CD14-positive monocyte (primary cell): ENCODE measurements around the gene DPP10. TPM values are rescaled to one million over a fixed set of nuclear protein-coding genes. Genes with fewer than 3 reads are reported as not detected.

Experiments
- DNase-seq, 3 donors: peaks; one replicate each; pipeline ENCODE4 v3.0.0-alpha.2; 2011 to 2022
- H2AFZ ChIP-seq: 2 replicates; pipeline ENCODE4 v1.6.0; 2012; ENCODE audit warnings: mild to moderate bottlenecking, low read depth, low read length, inconsistent platforms; ENCODE audit not compliant: insufficient read depth, poor library complexity, severe bottlenecking
- H3K27ac ChIP-seq, 2 donors: 1 replicate in 1 of 2; 2 replicates in 1 of 2; pipeline ENCODE4 v1.5.1; 2012 to 2013; ENCODE audit warnings: low read length in 2 of 2, control low read depth in 1 of 2, inconsistent platforms in 1 of 2, low read depth in 1 of 2, mild to moderate bottlenecking in 1 of 2
- H3K27me3 ChIP-seq, 2 donors: one replicate each; pipeline versions ENCODE4 v1.6.0 to v1.6.1; 2011 to 2013; ENCODE audit warnings: low read length in 2 of 2; ENCODE audit not compliant: control insufficient read depth in 2 of 2, insufficient read depth in 2 of 2
- H3K36me3 ChIP-seq, 2 donors: replicated peaks in 1 of 2; 1 replicate in 1 of 2; 2 replicates in 1 of 2; pipeline versions ENCODE4 v1.5.1 to v1.6.1; 2012 to 2013; ENCODE audit warnings: low read length in 2 of 2, control low read depth in 1 of 2, inconsistent platforms in 1 of 2, mild to moderate bottlenecking in 1 of 2; ENCODE audit not compliant: insufficient read depth in 2 of 2, control insufficient read depth in 1 of 2
- H3K4me1 ChIP-seq, 2 donors: 1 replicate in 1 of 2; 2 replicates in 1 of 2; pipeline versions ENCODE4 v1.5.1 to v1.6.1; 2012 to 2013; ENCODE audit warnings: low read length in 2 of 2, control low read depth in 1 of 2, inconsistent platforms in 1 of 2, mild to moderate bottlenecking in 1 of 2, moderate library complexity in 1 of 2; ENCODE audit not compliant: insufficient read depth in 2 of 2, control insufficient read depth in 1 of 2
- H3K4me2 ChIP-seq: replicated peaks from 2 replicates; pipeline ENCODE3; 2012; ENCODE audit warnings: low read length, moderate library complexity, mild to moderate bottlenecking; ENCODE audit not compliant: poor library complexity, severe bottlenecking; ENCODE audit errors: extremely low read depth
- H3K4me3 ChIP-seq, 3 experiments: fragments of 200-600 bp in 1 of 3; sonication (generic) in 1 of 3; replicated peaks in 1 of 3; 1 replicate in 2 of 3; 2 replicates in 1 of 3; pipeline ENCODE4 v1.5.1; 2011 to 2013; ENCODE audit warnings: low read length in 3 of 3, mild to moderate bottlenecking in 3 of 3, control low read depth in 2 of 3, low read depth in 2 of 3, inconsistent platforms in 1 of 3, moderate library complexity in 1 of 3
- H3K79me2 ChIP-seq: 2 replicates; pipeline ENCODE4 v1.6.0; 2012; ENCODE audit warnings: mild to moderate bottlenecking, control low read depth, inconsistent platforms, low read length, moderate library complexity; ENCODE audit not compliant: insufficient read depth
- H3K9ac ChIP-seq: 2 replicates; pipeline ENCODE4 v1.6.0; 2017; ENCODE audit warnings: low read length, mild to moderate bottlenecking; ENCODE audit not compliant: insufficient read depth, poor library complexity, severe bottlenecking
- H3K9me3 ChIP-seq, 2 donors: replicated peaks in 1 of 2; 1 replicate in 1 of 2; 2 replicates in 1 of 2; pipeline versions ENCODE4 v1.5.1 to v1.6.1; 2012 to 2013; ENCODE audit warnings: low read length in 2 of 2, control low read depth in 1 of 2; ENCODE audit not compliant: control insufficient read depth in 1 of 2, insufficient read depth in 1 of 2
- H4K20me1 ChIP-seq: 2 replicates; pipeline ENCODE4 v1.6.0; 2012; ENCODE audit warnings: mild to moderate bottlenecking, low read length, control low read depth, moderate library complexity; ENCODE audit not compliant: insufficient read depth
- H3K27ac Mint-ChIP-seq, 7 donors: one replicate each; pipeline ENCODE4 v1.8.0; 2020; ENCODE audit warnings: mild to moderate bottlenecking in 7 of 7, mixed read lengths in 7 of 7, moderate library complexity in 6 of 7, inconsistent platforms in 2 of 7
- H3K27me3 Mint-ChIP-seq, 3 donors: one replicate each; pipeline ENCODE4 v1.8.0; 2021 to 2022; ENCODE audit warnings: low read depth in 3 of 3, mild to moderate bottlenecking in 3 of 3, mixed read lengths in 3 of 3, moderate library complexity in 3 of 3, inconsistent platforms in 1 of 3
- H3K36me3 Mint-ChIP-seq, 2 donors: one replicate each; pipeline ENCODE4 v1.8.0; 2020; ENCODE audit warnings: mixed read lengths in 2 of 2, inconsistent platforms in 1 of 2, mild to moderate bottlenecking in 1 of 2
- H3K4me1 Mint-ChIP-seq: one replicate; pipeline ENCODE4 v1.8.0; 2020; ENCODE audit warnings: mild to moderate bottlenecking, mixed read lengths
- H3K4me3 Mint-ChIP-seq, 2 donors: one replicate each; pipeline ENCODE4 v1.8.0; 2020; ENCODE audit warnings: mild to moderate bottlenecking in 2 of 2, mixed read lengths in 2 of 2, moderate library complexity in 1 of 2
- H3K9me3 Mint-ChIP-seq, 7 donors: one replicate each; pipeline ENCODE4 v1.8.0; 2020 to 2022; ENCODE audit warnings: mixed read lengths in 7 of 7, mild to moderate bottlenecking in 6 of 7, moderate library complexity in 6 of 7, inconsistent platforms in 2 of 7
- WGBS: methylation state at CpG from one replicate; pipeline ENCODE4 v1.1.5; 2013; ENCODE audit warnings: missing lambda C conversion rate; ENCODE audit not compliant: insufficient coverage; 5-methylcytosine and 5-hydroxymethylcytosine counted together
- intact Hi-C, 2 donors: fragments of 100-400 bp; cut with micrococcal nuclease; formaldehyde crosslinking; loops; one replicate each; pipeline versions ENCODE4 v1.15.0 to v1.15.1; 2023
- polyA plus RNA-seq, 3 donors: library from polyadenylated mRNA; depleted of rRNA in 1 of 3; unstranded in 2 of 3; stranded (reverse) in 1 of 3; fragments of 300-500 nt in 2 of 3; fragments of >200 nt in 1 of 3; fragmentation: Illumina TruSeq in 2 of 3; gene quantifications; 1 replicate in 2 of 3; 2 replicates in 1 of 3; pipeline ENCODE4 v1.2.3, GENCODE V29; 2012 to 2021
- TF ChIP-seq, protein P1 (sequence below): fragments of 200-600 bp; IDR thresholded peaks from one replicate; pipeline ENCODE4 v1.8.0; 2022; ENCODE audit warnings: antibody characterized with exemption, mild to moderate bottlenecking

Gene DPP10
- polyA plus RNA-seq, 3 donors, result not detected

DNA sequence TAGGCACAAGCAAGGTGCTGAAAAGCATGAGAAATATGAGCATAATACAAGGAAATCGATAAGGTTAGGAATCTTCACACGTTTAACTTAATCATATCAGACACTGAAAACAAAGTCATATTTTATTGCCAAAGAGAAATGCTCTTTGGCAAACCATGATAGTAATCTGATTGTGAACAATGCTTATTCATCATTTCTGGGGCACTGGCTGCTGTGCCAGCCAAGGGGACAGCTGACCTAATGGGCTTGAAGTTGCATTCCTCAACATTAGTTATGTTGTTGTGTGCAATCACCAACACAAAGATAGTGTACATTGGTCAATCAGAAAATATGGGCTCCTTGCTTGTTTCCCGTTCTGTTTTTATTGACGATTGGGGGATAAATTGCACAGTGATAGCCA is 83.5 kb downstream of the DPP10 start:
- intact Hi-C loops, result no loop called here
- no peaks in the 10 kb centered on the region for H3K36me3 ChIP-seq
- DNase-seq, result no peak
- no peaks in the 10 kb centered on the region for H3K9me3 ChIP-seq
- no CpG with 5 or more reads among the region's 4 CpGs for WGBS
- no peaks in the 10 kb centered on the region for H3K79me2 ChIP-seq
- H3K27me3 Mint-ChIP-seq, result peaks cover 0 to 3% (median 1%) of the 10 kb centered on the region in 3 donors
- peaks cover 0 to 6% (median 2%) of the 10 kb centered on the region in 7 donors for H3K9me3 Mint-ChIP-seq
- H3K9ac ChIP-seq, result no peak overlapping the region
- H3K4me1 Mint-ChIP-seq, result no peaks in the 10 kb centered on the region
- no peak overlapping the region for H3K27ac Mint-ChIP-seq
- no peak overlapping the region for H3K27ac ChIP-seq
- TF ChIP-seq, protein P1, sequence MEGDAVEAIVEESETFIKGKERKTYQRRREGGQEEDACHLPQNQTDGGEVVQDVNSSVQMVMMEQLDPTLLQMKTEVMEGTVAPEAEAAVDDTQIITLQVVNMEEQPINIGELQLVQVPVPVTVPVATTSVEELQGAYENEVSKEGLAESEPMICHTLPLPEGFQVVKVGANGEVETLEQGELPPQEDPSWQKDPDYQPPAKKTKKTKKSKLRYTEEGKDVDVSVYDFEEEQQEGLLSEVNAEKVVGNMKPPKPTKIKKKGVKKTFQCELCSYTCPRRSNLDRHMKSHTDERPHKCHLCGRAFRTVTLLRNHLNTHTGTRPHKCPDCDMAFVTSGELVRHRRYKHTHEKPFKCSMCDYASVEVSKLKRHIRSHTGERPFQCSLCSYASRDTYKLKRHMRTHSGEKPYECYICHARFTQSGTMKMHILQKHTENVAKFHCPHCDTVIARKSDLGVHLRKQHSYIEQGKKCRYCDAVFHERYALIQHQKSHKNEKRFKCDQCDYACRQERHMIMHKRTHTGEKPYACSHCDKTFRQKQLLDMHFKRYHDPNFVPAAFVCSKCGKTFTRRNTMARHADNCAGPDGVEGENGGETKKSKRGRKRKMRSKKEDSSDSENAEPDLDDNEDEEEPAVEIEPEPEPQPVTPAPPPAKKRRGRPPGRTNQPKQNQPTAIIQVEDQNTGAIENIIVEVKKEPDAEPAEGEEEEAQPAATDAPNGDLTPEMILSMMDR, result no peak
- no peaks in the 10 kb centered on the region for H3K27me3 ChIP-seq
- H3K4me3 ChIP-seq, result no peak overlapping the region
- H3K4me1 ChIP-seq, result no peaks in the 10 kb centered on the region
- H3K36me3 Mint-ChIP-seq, result no peaks in the 10 kb centered on the region
- no peak overlapping the region for H3K4me3 Mint-ChIP-seq
- no peaks in the 10 kb centered on the region for H4K20me1 ChIP-seq
- H2AFZ ChIP-seq, result no peak overlapping the region
- no peak overlapping the region for H3K4me2 ChIP-seq

DNA sequence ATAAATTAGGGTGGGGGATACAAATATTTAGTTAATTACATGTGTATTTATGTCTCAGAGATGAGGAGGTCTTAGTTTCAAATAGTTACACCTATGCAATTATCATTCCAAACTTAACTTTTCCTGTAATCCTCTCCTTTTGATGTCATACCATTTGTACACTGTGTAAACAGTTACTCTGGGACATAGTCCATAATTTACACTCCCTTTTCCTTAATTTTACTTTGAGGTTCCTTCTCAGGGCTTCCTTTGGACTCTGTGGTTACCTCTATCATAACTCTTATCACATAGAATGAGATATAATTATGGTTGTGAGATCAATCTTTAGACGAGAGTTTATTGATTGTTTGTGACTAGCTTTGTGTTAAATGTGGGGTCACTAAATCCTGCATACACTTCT is 84.4 kb downstream of the DPP10 start:
- peaks cover 0 to 8% (median 2%) of the 10 kb centered on the region in 7 donors for H3K9me3 Mint-ChIP-seq
- TF ChIP-seq, protein P1, result no peak
- H3K4me3 ChIP-seq, result no peak overlapping the region
- H3K9me3 ChIP-seq, result no peaks in the 10 kb centered on the region
- no CpG with 5 or more reads among the region's 1 CpG for WGBS
- no peaks in the 10 kb centered on the region for H4K20me1 ChIP-seq
- no peak overlapping the region for H2AFZ ChIP-seq
- no peak overlapping the region for H3K27ac Mint-ChIP-seq
- H3K36me3 Mint-ChIP-seq, result no peaks in the 10 kb centered on the region
- H3K4me3 Mint-ChIP-seq, result no peak overlapping the region
- H3K4me1 ChIP-seq, result no peaks in the 10 kb centered on the region
- intact Hi-C loops, result no loop called here
- no peak overlapping the region for H3K4me2 ChIP-seq
- H3K4me1 Mint-ChIP-seq, result no peaks in the 10 kb centered on the region
- DNase-seq, result no peak
- H3K27ac ChIP-seq, result no peak overlapping the region
- H3K27me3 Mint-ChIP-seq, result peaks cover 0 to 3% (median 1%) of the 10 kb centered on the region in 3 donors
- no peaks in the 10 kb centered on the region for H3K79me2 ChIP-seq
- no peak overlapping the region for H3K9ac ChIP-seq
- no peaks in the 10 kb centered on the region for H3K27me3 ChIP-seq
- no peaks in the 10 kb centered on the region for H3K36me3 ChIP-seq
